Measurements from ENCODE around the gene GABRQ.
"Not testable (repeated sequence)": the region's sequence is repeated elsewhere in the genome, so short reads cannot be mapped to it uniquely, and the experiment has no call there.

GRCh38 chrX:152697952-152698931 lies 60.5 kb downstream of the GABRQ start, which contains the start of gene MAGEA3:
- TF ChIP-seq CTCF (IDR thresholded peaks at IDR 0.05); ZFX (IDR thresholded peaks at IDR 0.05; ENCODE audit: borderline replicate concordance): not testable (repeated sequence)
